Hepatocyte (in vitro differentiated cells): ENCODE results near the gene MRPL9. TPM values are rescaled to one million over a fixed set of nuclear protein-coding genes. Genes with fewer than 3 reads are reported as not detected.

Experiments
- DNase-seq: peaks from one replicate; pipeline ENCODE4 v3.0.0-alpha.2; 2016; ENCODE audit warnings: low spot score
- H2AFZ ChIP-seq: fragments of 200-600 bp; sonication (generic); 2 replicates; pipeline ENCODE4 v1.6.0; 2016; ENCODE audit warnings: antibody characterized with exemption, mild to moderate bottlenecking
- H3K27ac ChIP-seq: fragments of 200-600 bp; sonication (generic); 2 replicates; pipeline ENCODE4 v1.5.1; 2016; ENCODE audit warnings: mild to moderate bottlenecking
- H3K27me3 ChIP-seq: fragments of 200-600 bp; sonication (generic); 2 replicates; pipeline ENCODE4 v1.6.1; 2016
- H3K36me3 ChIP-seq: fragments of 200-600 bp; sonication (generic); replicated peaks from 2 replicates; pipeline ENCODE4 v1.5.1; 2016; ENCODE audit warnings: low read depth; ENCODE audit not compliant: insufficient read depth
- H3K4me1 ChIP-seq: fragments of 200-600 bp; sonication (generic); 2 replicates; pipeline ENCODE4 v1.5.1; 2016; ENCODE audit warnings: mild to moderate bottlenecking, moderate library complexity; ENCODE audit not compliant: insufficient read depth
- H3K4me2 ChIP-seq: fragments of 200-600 bp; sonication (generic); 2 replicates; pipeline ENCODE4 v1.6.0; 2016
- H3K4me3 ChIP-seq: fragments of 200-600 bp; sonication (generic); 2 replicates; pipeline ENCODE4 v1.5.1; 2016; ENCODE audit warnings: mild to moderate bottlenecking
- H3K79me2 ChIP-seq: fragments of 200-600 bp; sonication (generic); 2 replicates; pipeline ENCODE4 v1.6.0; 2017; ENCODE audit warnings: mild to moderate bottlenecking
- H3K9me2 ChIP-seq: fragments of 200-600 bp; sonication (generic); replicated peaks from 2 replicates; pipeline ENCODE4 v1.6.0; 2017; ENCODE audit warnings: mild to moderate bottlenecking; ENCODE audit not compliant: insufficient read depth
- H3K9me3 ChIP-seq: fragments of 200-600 bp; sonication (generic); 2 replicates; pipeline ENCODE4 v1.5.1; 2016; ENCODE audit warnings: low read depth, mild to moderate bottlenecking
- H4K20me1 ChIP-seq: fragments of 200-600 bp; sonication (generic); 2 replicates; pipeline ENCODE4 v1.6.0; 2016; ENCODE audit warnings: mild to moderate bottlenecking; ENCODE audit not compliant: insufficient read depth, poor library complexity, severe bottlenecking
- CTCF ChIP-seq: fragments of 200-600 bp; sonication (generic); IDR thresholded peaks from 2 replicates; pipeline ENCODE4 v1.5.1; 2016; ENCODE audit warnings: antibody characterized with exemption, mild to moderate bottlenecking; ENCODE audit not compliant: poor library complexity
- EZH2 ChIP-seq: fragments of 200-600 bp; sonication (generic); IDR thresholded peaks from 2 replicates; pipeline ENCODE4 v1.6.1; 2016; ENCODE audit warnings: antibody characterized with exemption, mild to moderate bottlenecking, borderline replicate concordance
- EZH2phosphoT487 ChIP-seq: fragments of 200-600 bp; sonication (generic); IDR thresholded peaks from one replicate; pipeline ENCODE4 v1.6.1; 2018; ENCODE audit warnings: antibody characterized with exemption, mild to moderate bottlenecking, low read depth, moderate library complexity; ENCODE audit not compliant: unreplicated experiment, severe bottlenecking
- WGBS: methylation state at CpG from one replicate; pipeline ENCODE4 v1.1.6; 2016; ENCODE audit warnings: low lambda C conversion rate; ENCODE audit errors: missing lambda C conversion rate; 5-methylcytosine and 5-hydroxymethylcytosine counted together
- polyA plus RNA-seq: library from polyadenylated mRNA; unstranded; fragments of >200 nt; fragmentation: Nextera tagmentation; extraction: Ambion mirVana; gene quantifications from 2 replicates; pipeline ENCODE4 v1.2.1, GENCODE V29; 2016
- total RNA-seq: library from RNA; depleted of rRNA; stranded (reverse); fragments of >200 nt; gene quantifications from 2 replicates; pipeline ENCODE4 v1.2.3, GENCODE V29; 2014

MRPL9 gene
- total and polyA plus RNA-seq, 2 experiments from 2014 or later = 50.3 to 72.5 TPM

GRCh38 chr1:151760597-151761385 is 2.5 kb downstream of the MRPL9 start:
- Histone ChIP-seq H3K79me2 (peaks cover 14% of the 10 kb centered on the region), H3K9me2 (no peaks in the 10 kb centered on the region), H3K4me3 (no peak overlapping the region), H2AFZ (no peak overlapping the region), H3K27ac (no peak overlapping the region), H3K9me3 (no peaks in the 10 kb centered on the region), H3K36me3 (no peaks in the 10 kb centered on the region), H3K27me3 (no peaks in the 10 kb centered on the region), H3K4me2 (no peak overlapping the region), H3K4me1 (peaks cover 5% of the 10 kb centered on the region), H4K20me1 (no peaks in the 10 kb centered on the region)
- TF ChIP-seq CTCF (no peak), EZH2 (no peak), EZH2phosphoT487 (no peak)
- no peak for DNase-seq
- 100% methylated on average over 6 of the region's 7 CpGs for WGBS

GRCh38 chr1:151759241-151759640 is 4.1 kb downstream of the MRPL9 start:
- H2AFZ ChIP-seq = no peak overlapping the region
- H3K9me3 ChIP-seq = no peaks in the 10 kb centered on the region
- no peak overlapping the region for H3K27ac ChIP-seq
- peaks cover 5% of the 10 kb centered on the region for H3K4me1 ChIP-seq
- H3K27me3 ChIP-seq = no peaks in the 10 kb centered on the region
- no peak overlapping the region for H3K4me2 ChIP-seq
- peaks cover 9% of the 10 kb centered on the region for H3K79me2 ChIP-seq
- H4K20me1 ChIP-seq = no peaks in the 10 kb centered on the region
- TF ChIP-seq CTCF (no peak), EZH2phosphoT487 (no peak), EZH2 (no peak)
- no peak for DNase-seq
- no peak overlapping the region for H3K4me3 ChIP-seq
- no peaks in the 10 kb centered on the region for H3K9me2 ChIP-seq
- no peaks in the 10 kb centered on the region for H3K36me3 ChIP-seq

- Histone ChIP-seq H3K79me2 (no peaks in the 10 kb centered on the region), H2AFZ (no peak overlapping the region), H3K27ac (no peak overlapping the region), H3K9me3 (no peaks in the 10 kb centered on the region), H3K36me3 (no peaks in the 10 kb centered on the region), H3K4me1 (no peaks in the 10 kb centered on the region), H3K4me2 (no peak overlapping the region), H3K27me3 (no peaks in the 10 kb centered on the region), H3K4me3 (no peak overlapping the region), H3K9me2 (no peaks in the 10 kb centered on the region), H4K20me1 (no peaks in the 10 kb centered on the region)
- DNase-seq = no peak
- TF ChIP-seq CTCF (no peak), EZH2 (no peak), EZH2phosphoT487 (no peak)
- WGBS = 38% methylated on average over 1 of the region's 1 CpG
Observed at GRCh38 chr1:151756291-151756690, 7.0 kb downstream of the MRPL9 start.

- Histone ChIP-seq H4K20me1 (no peaks in the 10 kb centered on the region), H3K4me1 (no peaks in the 10 kb centered on the region), H3K4me3 (no peak overlapping the region), H2AFZ (no peak overlapping the region), H3K9me3 (no peaks in the 10 kb centered on the region), H3K27ac (no peak overlapping the region), H3K36me3 (no peaks in the 10 kb centered on the region), H3K4me2 (no peak overlapping the region), H3K79me2 (no peaks in the 10 kb centered on the region), H3K9me2 (no peaks in the 10 kb centered on the region), H3K27me3 (peaks cover 6% of the 10 kb centered on the region)
- TF ChIP-seq CTCF (no peak), EZH2phosphoT487 (no peak), EZH2 (no peak)
- DNase-seq = no peak
- 90% methylated on average over 4 of the region's 4 CpGs for WGBS
Observed at GRCh38 chr1:151741516-151741915, 21.8 kb downstream of the MRPL9 start.
